ENCODE data around the gene ZBTB7C. TPM values are rescaled to one million over a fixed set of nuclear protein-coding genes. Genes with fewer than 3 reads are reported as not detected.

The ZBTB7C gene
- total RNA-seq, 1 donor from 2014 or later = 0.15 TPM

DNA sequence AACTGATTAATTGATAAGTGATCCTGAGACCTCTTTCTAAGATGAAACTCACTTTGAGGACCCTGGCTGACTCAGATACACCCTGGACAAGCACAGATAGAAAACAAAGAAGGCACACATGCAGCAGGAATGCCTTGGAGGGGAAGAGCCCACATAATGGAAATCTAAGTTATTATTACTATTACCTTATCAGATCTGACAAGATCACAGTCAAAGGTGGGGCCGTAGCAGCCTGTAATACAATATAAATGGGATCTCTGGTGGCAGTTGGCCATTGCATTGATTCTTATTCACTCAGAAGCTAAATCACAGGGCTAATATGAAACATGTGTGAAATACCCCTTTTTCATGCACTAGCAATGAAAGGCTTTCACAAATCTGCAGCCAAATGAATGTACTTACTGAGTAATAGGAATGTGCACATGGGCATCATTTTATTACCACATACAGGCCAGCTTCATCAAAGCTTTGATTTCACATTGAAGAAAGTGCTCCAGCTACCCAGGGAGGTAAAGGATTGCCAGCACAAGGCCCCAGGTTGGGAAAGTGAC, 84.0 kb downstream of the ZBTB7C start:
- H3K36me3 Mint-ChIP-seq = no peaks in the 10 kb centered on the region
- H3K9me3 Mint-ChIP-seq = no peaks in the 10 kb centered on the region
- H3K27me3 Mint-ChIP-seq (ENCODE audit: insufficient read depth, low read depth) = no peaks in the 10 kb centered on the region
- Histone ChIP-seq H3K79me2 (ENCODE audit: low read depth) (no peaks in the 10 kb centered on the region), H3F3A (ENCODE audit: low read depth) (no peaks in the 10 kb centered on the region), H3K4me2 (no peak overlapping the region), H3K4me3 (no peak overlapping the region), H3K36me3 (no peaks in the 10 kb centered on the region), H3K4me1 (no peaks in the 10 kb centered on the region), H3K9me3 (ENCODE audit: low read depth) (no peaks in the 10 kb centered on the region), H3K27ac (no peak overlapping the region), H4K20me1 (ENCODE audit: low read depth) (no peaks in the 10 kb centered on the region), H3K9ac (no peak overlapping the region), H2AFZ (replicated peaks) (no peak overlapping the region), H3K27me3 (no peaks in the 10 kb centered on the region)
- H3K27ac Mint-ChIP-seq = no peak overlapping the region
- H3K4me1 Mint-ChIP-seq = peaks cover 7% of the 10 kb centered on the region
- TF ChIP-seq EZH2 (IDR thresholded peaks at IDR 0.05) = no peak
- H3K4me3 Mint-ChIP-seq = no peak overlapping the region
- DNase-seq (ENCODE audit: low spot score) = no peak

GRCh38 chr18:48324651-48325050, 84.5 kb downstream of the ZBTB7C start:
- H3K27ac Mint-ChIP-seq = peak overlapping the region; percentile 61

DNA sequence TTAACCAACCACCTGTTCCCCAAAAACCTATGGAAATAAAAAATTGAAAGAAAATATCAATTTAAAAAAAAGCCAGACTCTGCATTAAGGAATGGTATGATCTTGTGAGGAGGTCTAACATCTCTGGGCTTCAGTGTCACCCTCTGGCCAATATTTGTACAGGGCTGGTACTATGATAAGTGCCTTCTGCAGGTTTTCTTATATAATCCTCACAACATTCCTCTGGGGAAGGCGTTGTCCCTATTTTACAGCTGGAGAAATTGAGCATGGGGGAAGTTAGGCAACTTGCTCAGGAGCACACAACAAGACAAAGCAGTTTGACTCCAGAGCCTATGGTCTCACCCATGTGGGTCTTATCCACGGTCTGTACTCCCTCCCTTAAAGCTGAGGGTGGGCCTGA, 86.0 kb downstream of the ZBTB7C start:
- Mint-ChIP-seq H3K4me1 (peaks cover 21% of the 10 kb centered on the region), H3K4me3 (no peak overlapping the region), H3K27me3 (ENCODE audit: insufficient read depth, low read depth) (no peaks in the 10 kb centered on the region), H3K27ac (no peak overlapping the region), H3K36me3 (no peaks in the 10 kb centered on the region), H3K9me3 (no peaks in the 10 kb centered on the region)
- no peaks in the 10 kb centered on the region for H3K79me2 ChIP-seq (ENCODE audit: low read depth)
- no peak overlapping the region for H3K4me2 ChIP-seq
- H3F3A ChIP-seq (ENCODE audit: low read depth) = no peaks in the 10 kb centered on the region
- H3K27me3 ChIP-seq = no peaks in the 10 kb centered on the region
- no peaks in the 10 kb centered on the region for H3K4me1 ChIP-seq
- no peak for DNase-seq (ENCODE audit: low spot score)
- no peak overlapping the region for H3K4me3 ChIP-seq
- H2AFZ ChIP-seq (replicated peaks) = no peak overlapping the region
- no peak overlapping the region for H3K27ac ChIP-seq
- H4K20me1 ChIP-seq (ENCODE audit: low read depth) = no peaks in the 10 kb centered on the region
- no peaks in the 10 kb centered on the region for H3K36me3 ChIP-seq
- no peaks in the 10 kb centered on the region for H3K9me3 ChIP-seq (ENCODE audit: low read depth)
- no peak for TF ChIP-seq EZH2 (IDR thresholded peaks at IDR 0.05)
- TF ChIP-seq, protein P1, sequence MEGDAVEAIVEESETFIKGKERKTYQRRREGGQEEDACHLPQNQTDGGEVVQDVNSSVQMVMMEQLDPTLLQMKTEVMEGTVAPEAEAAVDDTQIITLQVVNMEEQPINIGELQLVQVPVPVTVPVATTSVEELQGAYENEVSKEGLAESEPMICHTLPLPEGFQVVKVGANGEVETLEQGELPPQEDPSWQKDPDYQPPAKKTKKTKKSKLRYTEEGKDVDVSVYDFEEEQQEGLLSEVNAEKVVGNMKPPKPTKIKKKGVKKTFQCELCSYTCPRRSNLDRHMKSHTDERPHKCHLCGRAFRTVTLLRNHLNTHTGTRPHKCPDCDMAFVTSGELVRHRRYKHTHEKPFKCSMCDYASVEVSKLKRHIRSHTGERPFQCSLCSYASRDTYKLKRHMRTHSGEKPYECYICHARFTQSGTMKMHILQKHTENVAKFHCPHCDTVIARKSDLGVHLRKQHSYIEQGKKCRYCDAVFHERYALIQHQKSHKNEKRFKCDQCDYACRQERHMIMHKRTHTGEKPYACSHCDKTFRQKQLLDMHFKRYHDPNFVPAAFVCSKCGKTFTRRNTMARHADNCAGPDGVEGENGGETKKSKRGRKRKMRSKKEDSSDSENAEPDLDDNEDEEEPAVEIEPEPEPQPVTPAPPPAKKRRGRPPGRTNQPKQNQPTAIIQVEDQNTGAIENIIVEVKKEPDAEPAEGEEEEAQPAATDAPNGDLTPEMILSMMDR (IDR thresholded peaks at IDR 0.05) = no peak
- TF ChIP-seq EZH2phosphoT487 (IDR thresholded peaks at IDR 0.05) = no peak
- no peak overlapping the region for H3K9ac ChIP-seq

More at GRCh38 chr18:48324651-48325050, 84.5 kb downstream of the ZBTB7C start:
- H3F3A ChIP-seq (ENCODE audit: low read depth) = no peaks in the 10 kb centered on the region
- H3K4me3 ChIP-seq = no peak overlapping the region
- TF ChIP-seq EZH2 (IDR thresholded peaks at IDR 0.05) (no peak), EZH2phosphoT487 (IDR thresholded peaks at IDR 0.05) (no peak)
- TF ChIP-seq, protein P1 (IDR thresholded peaks at IDR 0.05) = no peak
- H2AFZ ChIP-seq (replicated peaks) = no peak overlapping the region
- no peaks in the 10 kb centered on the region for H3K9me3 Mint-ChIP-seq
- H3K9ac ChIP-seq = no peak overlapping the region
- H4K20me1 ChIP-seq (ENCODE audit: low read depth) = no peaks in the 10 kb centered on the region
- no peak overlapping the region for H3K4me3 Mint-ChIP-seq
- no peaks in the 10 kb centered on the region for H3K36me3 ChIP-seq
- no peak overlapping the region for H3K27ac ChIP-seq
- no peak overlapping the region for H3K4me2 ChIP-seq
- no peaks in the 10 kb centered on the region for H3K4me1 ChIP-seq
- no peaks in the 10 kb centered on the region for H3K27me3 ChIP-seq
- DNase-seq (ENCODE audit: low spot score) = no peak
- H3K4me1 Mint-ChIP-seq = peaks cover 10% of the 10 kb centered on the region
- H3K27me3 Mint-ChIP-seq (ENCODE audit: insufficient read depth, low read depth) = no peaks in the 10 kb centered on the region
- no peaks in the 10 kb centered on the region for H3K36me3 Mint-ChIP-seq
- H3K79me2 ChIP-seq (ENCODE audit: low read depth) = no peaks in the 10 kb centered on the region
- no peaks in the 10 kb centered on the region for H3K9me3 ChIP-seq (ENCODE audit: low read depth)

- H3K27me3 ChIP-seq = no peaks in the 10 kb centered on the region
- H3K4me3 Mint-ChIP-seq = no peak overlapping the region
- H3K9ac ChIP-seq = no peak overlapping the region
- H3K36me3 Mint-ChIP-seq = no peaks in the 10 kb centered on the region
- no peak overlapping the region for H3K4me2 ChIP-seq
- no peaks in the 10 kb centered on the region for H3K9me3 Mint-ChIP-seq
- no peaks in the 10 kb centered on the region for H3K27me3 Mint-ChIP-seq (ENCODE audit: insufficient read depth, low read depth)
- TF ChIP-seq, protein P1 (IDR thresholded peaks at IDR 0.05) = no peak
- no peak for TF ChIP-seq EZH2 (IDR thresholded peaks at IDR 0.05)
- TF ChIP-seq EZH2phosphoT487 (IDR thresholded peaks at IDR 0.05) = no peak
- no peaks in the 10 kb centered on the region for H3K4me1 ChIP-seq
- H3K79me2 ChIP-seq (ENCODE audit: low read depth) = no peaks in the 10 kb centered on the region
- H3F3A ChIP-seq (ENCODE audit: low read depth) = no peaks in the 10 kb centered on the region
- DNase-seq (ENCODE audit: low spot score) = no peak
- no peak overlapping the region for H3K27ac Mint-ChIP-seq
- H2AFZ ChIP-seq (replicated peaks) = no peak overlapping the region
- peaks cover 22% of the 10 kb centered on the region for H3K4me1 Mint-ChIP-seq
- H3K4me3 ChIP-seq = no peak overlapping the region
- no peaks in the 10 kb centered on the region for H3K9me3 ChIP-seq (ENCODE audit: low read depth)
- H3K27ac ChIP-seq = no peak overlapping the region
- H3K36me3 ChIP-seq = no peaks in the 10 kb centered on the region
- no peaks in the 10 kb centered on the region for H4K20me1 ChIP-seq (ENCODE audit: low read depth)
These were observed 87.6 kb downstream of the ZBTB7C start for GRCh38 chr18:48321536-48321935.
